Right lobe of liver (tissue), 4 donors: ENCODE data around the gene UNC119.

ENCODE experiments used
- CTCF ChIP-seq, 4 donors: fragments of 200-600 bp in 3 of 4; fragments of 450-650 bp in 1 of 4; IDR thresholded peaks; one replicate each; pipeline versions ENCODE4 v1.5.1 to v1.8.0; 2016 to 2022; ENCODE audit warnings: antibody characterized with exemption in 4 of 4, mild to moderate bottlenecking in 2 of 4
- POLR2A ChIP-seq: fragments of 450-650 bp; IDR thresholded peaks from one replicate; pipeline ENCODE4 v1.6.1; 2017; ENCODE audit warnings: antibody characterized with exemption, mild to moderate bottlenecking
- donor health status: DM: no; HTN: no; CAD: no.
- donor health status: DM: no; HTN: no; CAD: no.
- donor health status: DM: no; HTN: yes; CAD: no.

- no peak for TF ChIP-seq CTCF (IDR thresholded peaks at IDR 0.05)
- no peak for TF ChIP-seq POLR2A
Measured at GRCh38 chr17:28509789-28510188, 42.6 kb downstream of the UNC119 start.
